Neural progenitor cell (in vitro differentiated cells): Measurements from ENCODE around the gene OR1N1. TPM values are rescaled to one million over a fixed set of nuclear protein-coding genes. Genes with fewer than 3 reads are reported as not detected.

Experiments
- DNase-seq: peaks from one replicate; pipeline ENCODE4 v3.0.0-alpha.2; 2016; ENCODE audit warnings: low spot score
- H2AFZ ChIP-seq: fragments of 200-600 bp; sonication (generic); replicated peaks from 2 replicates; pipeline ENCODE4 v1.6.1; 2016; ENCODE audit warnings: antibody characterized with exemption
- H3F3A ChIP-seq: fragments of 200-600 bp; sonication (generic); 2 replicates; pipeline ENCODE4 v1.6.1; 2016; ENCODE audit warnings: antibody characterized with exemption, low read depth
- H3K27ac ChIP-seq: fragments of 200-600 bp; sonication (generic); 2 replicates; pipeline ENCODE4 v1.5.1; 2016; ENCODE audit warnings: mild to moderate bottlenecking
- H3K27me3 ChIP-seq: fragments of 200-600 bp; sonication (generic); 2 replicates; pipeline ENCODE4 v1.6.1; 2016; ENCODE audit warnings: mild to moderate bottlenecking, moderate library complexity
- H3K36me3 ChIP-seq: fragments of 200-600 bp; sonication (generic); 2 replicates; pipeline ENCODE4 v1.5.1; 2016
- H3K4me1 ChIP-seq: fragments of 200-600 bp; sonication (generic); 2 replicates; pipeline ENCODE4 v1.6.1; 2016; ENCODE audit warnings: mixed run types
- H3K4me2 ChIP-seq: fragments of 200-600 bp; sonication (generic); 2 replicates; pipeline ENCODE4 v1.6.1; 2016
- H3K4me3 ChIP-seq: fragments of 200-600 bp; sonication (generic); 2 replicates; pipeline ENCODE4 v1.5.1; 2016
- H3K79me2 ChIP-seq: fragments of 200-600 bp; sonication (generic); 2 replicates; pipeline ENCODE4 v1.6.1; 2016; ENCODE audit warnings: low read depth
- H3K9ac ChIP-seq: fragments of 200-600 bp; sonication (generic); 2 replicates; pipeline ENCODE4 v1.6.1; 2016
- H3K9me3 ChIP-seq: fragments of 200-600 bp; sonication (generic); 2 replicates; pipeline ENCODE4 v1.5.1; 2016; ENCODE audit warnings: low read depth
- H4K20me1 ChIP-seq: fragments of 200-600 bp; sonication (generic); 2 replicates; pipeline ENCODE4 v1.6.1; 2016; ENCODE audit warnings: low read depth
- H3K27ac Mint-ChIP-seq: 3 replicates; pipeline ENCODE4 v1.8.0; 2021; ENCODE audit warnings: mixed read lengths
- H3K27me3 Mint-ChIP-seq: 2 replicates; pipeline ENCODE4 v1.8.0; 2022; ENCODE audit warnings: low read depth, mild to moderate bottlenecking, inconsistent platforms, moderate library complexity, mixed read lengths; ENCODE audit not compliant: insufficient read depth
- H3K36me3 Mint-ChIP-seq: 3 replicates; pipeline ENCODE4 v1.8.0; 2021; ENCODE audit warnings: mixed read lengths
- H3K4me1 Mint-ChIP-seq: 3 replicates; pipeline ENCODE4 v1.8.0; 2021; ENCODE audit warnings: mixed read lengths
- H3K4me3 Mint-ChIP-seq: 3 replicates; pipeline ENCODE4 v1.8.0; 2021; ENCODE audit warnings: mild to moderate bottlenecking, moderate library complexity, mixed read lengths
- H3K9me3 Mint-ChIP-seq: 3 replicates; pipeline ENCODE4 v1.8.0; 2020; ENCODE audit warnings: mixed read lengths
- CTCF ChIP-seq: fragments of 200-600 bp; sonication (generic); IDR thresholded peaks from 2 replicates; pipeline ENCODE4 v1.5.1; 2017; ENCODE audit warnings: antibody characterized with exemption, mild to moderate bottlenecking
- EZH2 ChIP-seq: fragments of 200-600 bp; sonication (generic); IDR thresholded peaks from 2 replicates; pipeline ENCODE4 v1.6.1; 2017; ENCODE audit warnings: antibody characterized with exemption, mild to moderate bottlenecking, moderate library complexity
- EZH2phosphoT487 ChIP-seq: fragments of 200-600 bp; sonication (generic); IDR thresholded peaks from 2 replicates; pipeline ENCODE4 v1.6.1; 2017; ENCODE audit warnings: antibody characterized with exemption
- total RNA-seq: library from RNA; depleted of rRNA; stranded (reverse); fragments of >200 nt; gene quantifications from 2 replicates; pipeline ENCODE4 v1.2.3, GENCODE V29; 2015; ENCODE audit warnings: low replicate concordance

The OR1N1 gene
- total RNA-seq, 1 donor from 2014 or later: not detected

- Histone ChIP-seq H2AFZ (no peak within 1 kb of the TSS), H3K79me2 (no peaks in the 10 kb centered on the region), H3F3A (no peaks in the 10 kb centered on the region), H3K27ac (no peak within 1 kb of the TSS), H3K4me3 (no peak within 1 kb of the TSS), H3K4me1 (no peaks in the 10 kb centered on the region), H4K20me1 (no peaks in the 10 kb centered on the region), H3K9me3 (no peaks in the 10 kb centered on the region), H3K9ac (no peak within 1 kb of the TSS), H3K36me3 (no peaks in the 10 kb centered on the region), H3K27me3 (no peaks in the 10 kb centered on the region), H3K4me2 (no peak within 1 kb of the TSS)
- Mint-ChIP-seq H3K4me3 (no peak within 1 kb of the TSS), H3K27me3 (peaks cover 9% of the 10 kb centered on the region), H3K36me3 (no peaks in the 10 kb centered on the region), H3K9me3 (no peaks in the 10 kb centered on the region), H3K4me1 (no peaks in the 10 kb centered on the region), H3K27ac (no peak within 1 kb of the TSS)
- TF ChIP-seq CTCF: no peak
- no peak for TF ChIP-seq EZH2phosphoT487
- TF ChIP-seq EZH2: no peak
- no peak for DNase-seq
These were observed 49.3 kb downstream of the OR1N1 start, which contains the start of gene OR1J1 for GRCh38 chr9:122477826-122478225. Gene OR1J1, minus strand, starts transcription at chr9:122477926. Its CDS starts 0 bp downstream, at chr9:122477926.

GRCh38 chr9:122477346-122477745, 49.7 kb downstream of the OR1N1 start:
- TF ChIP-seq EZH2: no peak
- no peak for TF ChIP-seq CTCF
- TF ChIP-seq EZH2phosphoT487: no peak
- peaks cover 9% of the 10 kb centered on the region for H3K27me3 Mint-ChIP-seq
- no peaks in the 10 kb centered on the region for H3F3A ChIP-seq

More at GRCh38 chr9:122477346-122477745, 49.7 kb downstream of the OR1N1 start:
- Mint-ChIP-seq H3K4me3 (no peak overlapping the region), H3K4me1 (no peaks in the 10 kb centered on the region), H3K36me3 (no peaks in the 10 kb centered on the region), H3K9me3 (no peaks in the 10 kb centered on the region), H3K27ac (no peak overlapping the region)
- Histone ChIP-seq H3K79me2 (no peaks in the 10 kb centered on the region), H4K20me1 (no peaks in the 10 kb centered on the region), H3K4me2 (no peak overlapping the region), H3K9ac (no peak overlapping the region), H2AFZ (no peak overlapping the region), H3K27ac (no peak overlapping the region), H3K4me3 (no peak overlapping the region), H3K9me3 (no peaks in the 10 kb centered on the region), H3K4me1 (no peaks in the 10 kb centered on the region), H3K36me3 (no peaks in the 10 kb centered on the region), H3K27me3 (no peaks in the 10 kb centered on the region)
- no peak for DNase-seq

Other genes starting within 250 kb of the OR1N1 start
- gene PTGS1, start 156.3 kb downstream of the OR1N1 start, total RNA-seq: 1.8 and 2.2 TPM in 2 replicates
- gene OR1J1, start 49.4 kb downstream of the OR1N1 start, total RNA-seq: not detected in 2 replicates
- not detected in 2 replicates for gene OR1J2, start 16.5 kb downstream of the OR1N1 start, total RNA-seq
- not detected in 2 replicates for gene OR1J4, start 8.2 kb downstream of the OR1N1 start, total RNA-seq
- not detected in 2 replicates for gene OR1N2, start 25.8 kb upstream of the OR1N1 start, total RNA-seq
- gene OR1L8, start 56.1 kb upstream of the OR1N1 start, total RNA-seq: not detected in 2 replicates
- not detected in 2 replicates for gene OR1Q1, start 87.4 kb upstream of the OR1N1 start, total RNA-seq
- gene OR1B1, start 130.3 kb upstream of the OR1N1 start, total RNA-seq: not detected in 2 replicates
- gene OR1L1, start 134.4 kb upstream of the OR1N1 start, total RNA-seq: not detected in 2 replicates
- gene OR1L3, start 147.8 kb upstream of the OR1N1 start, total RNA-seq: not detected in 2 replicates
- gene OR1L4, start 196.7 kb upstream of the OR1N1 start, total RNA-seq: not detected in 2 replicates
- gene OR1L6, start 215.0 kb upstream of the OR1N1 start, total RNA-seq: not detected in 2 replicates